Adipose tissue (tissue), 3 donors: Measurements from ENCODE around the gene LRGUK. TPM values are rescaled to one million over a fixed set of nuclear protein-coding genes. Genes with fewer than 3 reads are reported as not detected.
"Not testable (repeated sequence)": the region's sequence is repeated elsewhere in the genome, so short reads cannot be mapped to it uniquely, and the experiment has no call there.

Experiments
- H3K27ac ChIP-seq: one replicate; pipeline ENCODE4 v1.5.1; 2013; ENCODE audit warnings: low read depth, low read length
- WGBS, 3 donors: extraction: QIAGEN DNeasy Blood & Tissue Kit; methylation state at CpG; one replicate each; pipeline ENCODE4 v1.1.7; 2013; 5-methylcytosine and 5-hydroxymethylcytosine counted together
- polyA plus RNA-seq, 3 donors: library from polyadenylated mRNA; stranded (reverse); fragments of 200-250 nt; gene quantifications; one replicate each; pipeline ENCODE4 v1.2.3, GENCODE V29; 2013
- donor health status: healthy with polysubstance abuse.
- donor health status: Bipolar disorder and iron deficiency.
- donor health status: healthy.

Gene LRGUK
- polyA plus RNA-seq, 3 donors, result 0.07 to 0.19 TPM; not detected in 1

GRCh38 chr7:134210227-134210626 is 83.1 kb downstream of the LRGUK start:
- H3K27ac ChIP-seq, result no peak overlapping the region
- WGBS, 3 donors, result 93 to 98% (median 95%) methylated on average over 8 of the region's 8 CpGs

GRCh38 chr7:134210976-134211663 is 84.0 kb downstream of the LRGUK start:
- H3K27ac ChIP-seq, result no peak overlapping the region
- WGBS, 3 donors, result 89 to 92% (median 89%) methylated on average over 7 of the region's 7 CpGs

GRCh38 chr7:134211817-134212216 is 84.7 kb downstream of the LRGUK start:
- H3K27ac ChIP-seq, result no peak overlapping the region

GRCh38 chr7:134212576-134213546 is 85.7 kb downstream of the LRGUK start:
- no peak overlapping the region for H3K27ac ChIP-seq
- WGBS, 3 donors, result 50 to 79% (median 56%) methylated on average over 13 of the region's 13 CpGs

- 76 to 87% (median 85%) methylated on average over 3 of the region's 3 CpGs for WGBS, 3 donors
- H3K27ac ChIP-seq, result no peak overlapping the region
Observed at GRCh38 chr7:134220236-134220635, 93.1 kb downstream of the LRGUK start.

- 70 to 78% (median 74%) methylated on average over 7 of the region's 7 CpGs for WGBS, 3 donors
- not testable (repeated sequence) for H3K27ac ChIP-seq
Observed at GRCh38 chr7:134231296-134231695, 104.2 kb downstream of the LRGUK start.

GRCh38 chr7:134234216-134234615 is 107.1 kb downstream of the LRGUK start:
- H3K27ac ChIP-seq, result no peak overlapping the region
- 86 to 88% (median 86%) methylated on average over 4 of the region's 4 CpGs for whole genome bisulfite sequencing, 3 donors

- 87 to 88% (median 88%) methylated on average over 2 of the region's 2 CpGs for WGBS, 3 donors
- no peak overlapping the region for H3K27ac ChIP-seq
Observed at GRCh38 chr7:134245253-134245652, 118.1 kb downstream of the LRGUK start.

- H3K27ac ChIP-seq, result no peak overlapping the region
- 49 to 62% (median 51%) methylated on average over 3 of the region's 3 CpGs for WGBS, 3 donors
Observed at GRCh38 chr7:134246347-134246746, 119.2 kb downstream of the LRGUK start.

GRCh38 chr7:134246761-134247160 is 119.6 kb downstream of the LRGUK start:
- no peak overlapping the region for H3K27ac ChIP-seq
- 79 to 93% (median 84%) methylated on average over 2 of the region's 2 CpGs for WGBS, 3 donors

GRCh38 chr7:134248196-134248595 is 121.1 kb downstream of the LRGUK start:
- 82 to 84% (median 83%) methylated on average over 3 of the region's 3 CpGs for WGBS, 3 donors
- no peak overlapping the region for H3K27ac ChIP-seq

- WGBS, 3 donors, result 91 to 94% (median 93%) methylated on average over 3 of the region's 3 CpGs
- H3K27ac ChIP-seq, result no peak overlapping the region
Observed at GRCh38 chr7:134254311-134254710, 127.2 kb downstream of the LRGUK start.

- WGBS, 3 donors, result 82 to 90% (median 84%) methylated on average over 5 of the region's 5 CpGs
- no peak overlapping the region for H3K27ac ChIP-seq
Observed at GRCh38 chr7:134255814-134256213, 128.7 kb downstream of the LRGUK start.

- WGBS, 3 donors, result 88 to 95% (median 89%) methylated on average over 4 of the region's 4 CpGs
Observed at GRCh38 chr7:134262322-134262721, 135.2 kb downstream of the LRGUK start.

GRCh38 chr7:134276951-134277350 is 149.8 kb downstream of the LRGUK start:
- 39 to 53% (median 39%) methylated on average over 5 of the region's 5 CpGs for WGBS, 3 donors
- no peak overlapping the region for H3K27ac ChIP-seq

More at GRCh38 chr7:134262322-134262721, 135.2 kb downstream of the LRGUK start:
- no peak overlapping the region for H3K27ac ChIP-seq

GRCh38 chr7:134278502-134279153 is 151.5 kb downstream of the LRGUK start:
- H3K27ac ChIP-seq, result no peak overlapping the region
- WGBS, 3 donors, result 59 to 81% (median 79%) methylated on average over 7 of the region's 7 CpGs

- 70 to 84% (median 74%) methylated on average over 3 of the region's 3 CpGs for WGBS, 3 donors
Observed at GRCh38 chr7:134279336-134279735, 152.2 kb downstream of the LRGUK start.

GRCh38 chr7:134279898-134280297 is 152.8 kb downstream of the LRGUK start:
- H3K27ac ChIP-seq, result no peak overlapping the region

More at GRCh38 chr7:134279336-134279735, 152.2 kb downstream of the LRGUK start:
- no peak overlapping the region for H3K27ac ChIP-seq

- 72 to 81% (median 74%) methylated on average over 2 of the region's 2 CpGs for WGBS, 3 donors
Observed at GRCh38 chr7:134280508-134280907, 153.4 kb downstream of the LRGUK start.

More at GRCh38 chr7:134280508-134280907, 153.4 kb downstream of the LRGUK start:
- H3K27ac ChIP-seq, result no peak overlapping the region
